Activated CD4-positive, alpha-beta memory T cell treated with anti-CD3 and anti-CD28 coated beads for 36 hours (primary cell): ENCODE data around the gene KMT5C. TPM values are rescaled to one million over a fixed set of nuclear protein-coding genes. Genes with fewer than 3 reads are reported as not detected.
"Not testable (repeated sequence)": the region's sequence is repeated elsewhere in the genome, so short reads cannot be mapped to it uniquely, and the experiment has no call there.

Experiments used
- CTCF ChIA-PET: fragments of 350-600 bp; sonication (Branson Sonifier 250); formaldehyde crosslinking; loops from one replicate; lab custom pipeline; 2021; ENCODE audit warnings: antibody characterized with exemption, inconsistent platforms; lab: Charles Lee
- POLR2A ChIA-PET: fragments of 350-600 bp; sonication (Branson Sonifier 250); formaldehyde crosslinking; loops from one replicate; lab custom pipeline; 2021; ENCODE audit warnings: antibody characterized with exemption; lab: Charles Lee
- DNase-seq: peaks from one replicate; pipeline ENCODE4 v3.0.0-alpha.2; 2020
- H3K27ac Mint-ChIP-seq: one replicate; pipeline ENCODE4 v1.8.0; 2021; ENCODE audit warnings: mixed read lengths
- H3K27me3 Mint-ChIP-seq: one replicate; pipeline ENCODE4 v1.8.0; 2021; ENCODE audit warnings: mixed read lengths
- H3K36me3 Mint-ChIP-seq: one replicate; pipeline ENCODE4 v1.8.0; 2021; ENCODE audit warnings: mixed read lengths
- H3K4me1 Mint-ChIP-seq: one replicate; pipeline ENCODE4 v1.8.0; 2021; ENCODE audit warnings: low read depth, mixed read lengths
- H3K4me3 Mint-ChIP-seq: one replicate; pipeline ENCODE4 v1.8.0; 2021; ENCODE audit warnings: mild to moderate bottlenecking, mixed read lengths
- H3K9me3 Mint-ChIP-seq: one replicate; pipeline ENCODE4 v1.8.0; 2021; ENCODE audit warnings: mixed read lengths
- intact Hi-C: fragments of 100-400 bp; cut with micrococcal nuclease; formaldehyde crosslinking; loops from one replicate; pipeline ENCODE4 v1.15.1; 2023
- total RNA-seq, 2 experiments: library from RNA; stranded (reverse); gene quantifications; one replicate each; pipeline ENCODE4 v1.2.3, GENCODE V29; 2021

KMT5C gene
- total RNA-seq, 2 experiments from 2014 or later, result 34.2 to 35.2 TPM

GRCh38 chr19:55320844-55321419, 18.7 kb upstream of the KMT5C start:
- ChIA-PET CTCF (interaction anchor here (0.7 to 2.7 kb wide), 2 partner anchors 18 to 19 kb away, joined by 3 to 13 read pairs; no protein-coding TSS in a partner anchor), POLR2A (no interaction called here)
- intact Hi-C loops, result no loop called here
- Mint-ChIP-seq H3K4me1 (no peaks in the 10 kb centered on the region), H3K27ac (no peak overlapping the region), H3K4me3 (no peak overlapping the region), H3K36me3 (no peaks in the 10 kb centered on the region), H3K9me3 (no peaks in the 10 kb centered on the region), H3K27me3 (peaks cover 9% of the 10 kb centered on the region)
- no peak for DNase-seq

GRCh38 chr19:55321466-55322137, 18.1 kb upstream of the KMT5C start:
- no peak overlapping the region for H3K4me3 Mint-ChIP-seq
- ChIA-PET POLR2A (no interaction called here), CTCF (interaction anchor here (2.7 kb wide), 1 partner anchor 20 kb away, joined by 13 read pairs; no protein-coding TSS in a partner anchor)
- H3K9me3 Mint-ChIP-seq, result no peaks in the 10 kb centered on the region
- no peaks in the 10 kb centered on the region for H3K4me1 Mint-ChIP-seq
- peaks cover 9% of the 10 kb centered on the region for H3K27me3 Mint-ChIP-seq
- DNase-seq, result no peak
- H3K36me3 Mint-ChIP-seq, result no peaks in the 10 kb centered on the region
- no peak overlapping the region for H3K27ac Mint-ChIP-seq
- intact Hi-C loops, result no loop called here

- Mint-ChIP-seq H3K36me3 (no peaks in the 10 kb centered on the region), H3K4me3 (no peak overlapping the region), H3K27ac (no peak overlapping the region), H3K27me3 (peaks cover 9% of the 10 kb centered on the region), H3K9me3 (no peaks in the 10 kb centered on the region), H3K4me1 (no peaks in the 10 kb centered on the region)
- DNase-seq, result no peak
- CTCF ChIA-PET, result no interaction called here
- intact Hi-C loops, result no loop called here
- POLR2A ChIA-PET, result interaction anchor here (1.0 kb wide), 1 partner anchor 26 kb away, joined by 3 read pairs; no protein-coding TSS in a partner anchor
Measured at GRCh38 chr19:55322204-55322885, 17.3 kb upstream of the KMT5C start.

- Mint-ChIP-seq H3K9me3 (no peaks in the 10 kb centered on the region), H3K36me3 (no peaks in the 10 kb centered on the region), H3K27ac (no peak overlapping the region), H3K4me1 (no peaks in the 10 kb centered on the region), H3K27me3 (peaks cover 14% of the 10 kb centered on the region), H3K4me3 (no peak overlapping the region)
- intact Hi-C loops, result no loop called here
- ChIA-PET CTCF (interaction anchor here (1.8 kb wide), 1 partner anchor 23 kb away, joined by 4 read pairs; no protein-coding TSS in a partner anchor), POLR2A (no interaction called here)
- DNase-seq, result no peak
Measured at GRCh38 chr19:55324662-55325061, 15.0 kb upstream of the KMT5C start.

GRCh38 chr19:55325172-55325571, 14.5 kb upstream of the KMT5C start, which contains the start of gene TMEM150B:
Gene TMEM150B (minus strand): TSS chr19:55325341. CDS start chr19:55321036, 4,305 bp downstream.
- Mint-ChIP-seq H3K4me3 (no peak within 1 kb of the TSS), H3K27me3 (peaks cover 14% of the 10 kb centered on the region), H3K9me3 (no peaks in the 10 kb centered on the region), H3K36me3 (no peaks in the 10 kb centered on the region), H3K4me1 (no peaks in the 10 kb centered on the region), H3K27ac (no peak within 1 kb of the TSS)
- intact Hi-C loops, result no loop called here
- POLR2A ChIA-PET, result no interaction called here
- CTCF ChIA-PET, result interaction anchor here (1.8 kb wide), 1 partner anchor 23 kb away, joined by 4 read pairs; no protein-coding TSS in a partner anchor
- no peak for DNase-seq

GRCh38 chr19:55328774-55329318, 10.8 kb upstream of the KMT5C start:
- H3K9me3 Mint-ChIP-seq, intact Hi-C loops, H3K4me3 Mint-ChIP-seq, POLR2A ChIA-PET, H3K4me1 Mint-ChIP-seq, CTCF ChIA-PET, H3K27ac Mint-ChIP-seq, DNase-seq, H3K36me3 Mint-ChIP-seq, H3K27me3 Mint-ChIP-seq: not testable (repeated sequence)

- H3K4me3 Mint-ChIP-seq, H3K27ac Mint-ChIP-seq, DNase-seq, H3K9me3 Mint-ChIP-seq, H3K27me3 Mint-ChIP-seq, intact Hi-C loops, CTCF ChIA-PET, H3K4me1 Mint-ChIP-seq, H3K36me3 Mint-ChIP-seq, POLR2A ChIA-PET: not testable (repeated sequence)
Measured at GRCh38 chr19:55329791-55330190, 9.9 kb upstream of the KMT5C start.

GRCh38 chr19:55333870-55334269, 5.8 kb upstream of the KMT5C start:
- H3K36me3 Mint-ChIP-seq, result no peaks in the 10 kb centered on the region
- H3K27ac Mint-ChIP-seq, result no peak overlapping the region
- ChIA-PET CTCF (no interaction called here), POLR2A (no interaction called here)
- DNase-seq, result no peak
- intact Hi-C loops, result no loop called here
- peaks cover 11% of the 10 kb centered on the region for H3K27me3 Mint-ChIP-seq
- H3K4me1 Mint-ChIP-seq, result peaks cover 5% of the 10 kb centered on the region
- no peaks in the 10 kb centered on the region for H3K9me3 Mint-ChIP-seq
- no peak overlapping the region for H3K4me3 Mint-ChIP-seq

- DNase-seq, result no peak
- intact Hi-C loops, result no loop called here
- ChIA-PET POLR2A (no interaction called here), CTCF (interaction anchor here (0.6 kb wide), 1 partner anchor 101 kb away, joined by 3 read pairs; no protein-coding TSS in a partner anchor)
- Mint-ChIP-seq H3K4me1 (peaks cover 7% of the 10 kb centered on the region), H3K9me3 (no peaks in the 10 kb centered on the region), H3K36me3 (no peaks in the 10 kb centered on the region), H3K27ac (no peak overlapping the region), H3K27me3 (peaks cover 8% of the 10 kb centered on the region), H3K4me3 (no peak overlapping the region)
Measured at GRCh38 chr19:55336101-55336500, 3.6 kb upstream of the KMT5C start.

- peak overlapping the region; percentile 95 for H3K27ac Mint-ChIP-seq
- H3K4me1 Mint-ChIP-seq, result peaks cover 13% of the 10 kb centered on the region
- intact Hi-C loops, result loop anchor here (1.0 to 2.0 kb wide), 8 partner anchors 37 to 876 kb away; partner anchors contain the start of genes FIZ1, HSPBP1, ISOC2 and PPP6R1
- ChIA-PET CTCF (interaction anchor here (0.6 to 2.1 kb wide), 13 partner anchors 9 to 294 kb away, joined by 3 to 30 read pairs (median 4); partner anchors contain the start of genes TMEM238, UBE2S and ZNF784), POLR2A (interaction anchor here (0.7 to 2.0 kb wide), 20 partner anchors 9 to 891 kb away, joined by 3 to 38 read pairs (median 4); partner anchors contain the start of genes FIZ1, HSPBP1, ISOC2 and LENG8)
- no peaks in the 10 kb centered on the region for H3K9me3 Mint-ChIP-seq
- peaks cover 7% of the 10 kb centered on the region for H3K36me3 Mint-ChIP-seq
- H3K4me3 Mint-ChIP-seq, result peak overlapping the region; percentile 87
- peak; percentile 46 for DNase-seq
- H3K27me3 Mint-ChIP-seq, result peaks cover 6% of the 10 kb centered on the region
Measured at GRCh38 chr19:55339889-55340783, 460 bp downstream of the KMT5C start.

- peaks cover 6% of the 10 kb centered on the region for H3K27me3 Mint-ChIP-seq
- no peaks in the 10 kb centered on the region for H3K9me3 Mint-ChIP-seq
- peak; percentile 51 for DNase-seq
- CTCF ChIA-PET, result interaction anchor here (1.0 kb wide), 1 partner anchor 38 kb away, joined by 3 read pairs; no protein-coding TSS in a partner anchor
- intact Hi-C loops, result no loop called here
- POLR2A ChIA-PET, result interaction anchor here (1.3 kb wide), 1 partner anchor 40 kb away, joined by 3 read pairs; no protein-coding TSS in a partner anchor
- H3K36me3 Mint-ChIP-seq, result peaks cover 14% of the 10 kb centered on the region
- peak overlapping the region; percentile 87 for H3K4me3 Mint-ChIP-seq
- peaks cover 13% of the 10 kb centered on the region for H3K4me1 Mint-ChIP-seq
- H3K27ac Mint-ChIP-seq, result peak overlapping the region; percentile 95
Measured at GRCh38 chr19:55340784-55341147, 1.1 kb downstream of the KMT5C start.
